Measurements from ENCODE around the gene ABCD1.

GRCh38 chrX:153761863-153762262 lies 37.2 kb downstream of the ABCD1 start:
- TF ChIP-seq ZNF16 (tag by site-specific recombination; IDR thresholded peaks at IDR 0.05; ENCODE audit: low read depth) (no peak), ZNF423 (tag by site-specific recombination; IDR thresholded peaks at IDR 0.05) (no peak), ELK4 (IDR thresholded peaks at IDR 0.05; ENCODE audit: borderline replicate concordance, low read depth, low read length) (no peak), PATZ1 (tag by site-specific recombination; IDR thresholded peaks at IDR 0.05) (no peak), ZNF530 (tag by site-specific recombination; IDR thresholded peaks at IDR 0.05; ENCODE audit: low read depth) (no peak)

Measured in HEK293 (cell line).